SU-DHL-6 (cell line): ENCODE measurements around the gene GIMAP5.

ENCODE experiments used
- EZH2phosphoT487 ChIP-seq: fragments of 200-600 bp; sonication (generic), shearing (Covaris generic); conservative IDR thresholded peaks from 2 replicates; pipeline ENCODE4 v1.6.1; 2018; ENCODE audit warnings: mild to moderate bottlenecking, antibody characterized with exemption, low read length, moderate library complexity, mixed read lengths
- TF ChIP-seq, protein P1 (sequence below): fragments of 200-600 bp; sonication (generic); IDR thresholded peaks from one replicate; pipeline ENCODE4 v1.5.1; 2017; ENCODE audit warnings: antibody characterized with exemption, mild to moderate bottlenecking, low read length, moderate library complexity; ENCODE audit not compliant: insufficient read depth, poor library complexity, severe bottlenecking

DNA sequence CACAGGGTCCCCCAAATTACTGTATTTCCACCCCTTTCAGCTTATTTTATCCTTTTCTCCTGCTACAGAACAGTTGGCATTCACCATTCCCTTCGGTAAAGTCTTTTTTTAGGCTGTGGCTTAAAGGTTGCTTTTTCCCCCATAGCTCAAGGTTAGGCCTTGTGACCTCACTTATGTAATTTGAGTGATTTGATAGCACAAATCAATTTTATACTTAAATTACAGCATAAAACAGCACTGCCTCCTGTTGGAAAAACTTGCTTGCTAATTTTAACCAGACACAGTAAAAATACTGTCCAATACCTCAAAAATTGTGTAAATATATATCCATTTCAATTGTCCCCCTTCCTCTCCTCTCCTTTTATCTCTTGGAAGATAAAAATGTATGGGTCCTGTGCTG is 13.8 kb upstream of the GIMAP5 start:
- TF ChIP-seq, protein P1, sequence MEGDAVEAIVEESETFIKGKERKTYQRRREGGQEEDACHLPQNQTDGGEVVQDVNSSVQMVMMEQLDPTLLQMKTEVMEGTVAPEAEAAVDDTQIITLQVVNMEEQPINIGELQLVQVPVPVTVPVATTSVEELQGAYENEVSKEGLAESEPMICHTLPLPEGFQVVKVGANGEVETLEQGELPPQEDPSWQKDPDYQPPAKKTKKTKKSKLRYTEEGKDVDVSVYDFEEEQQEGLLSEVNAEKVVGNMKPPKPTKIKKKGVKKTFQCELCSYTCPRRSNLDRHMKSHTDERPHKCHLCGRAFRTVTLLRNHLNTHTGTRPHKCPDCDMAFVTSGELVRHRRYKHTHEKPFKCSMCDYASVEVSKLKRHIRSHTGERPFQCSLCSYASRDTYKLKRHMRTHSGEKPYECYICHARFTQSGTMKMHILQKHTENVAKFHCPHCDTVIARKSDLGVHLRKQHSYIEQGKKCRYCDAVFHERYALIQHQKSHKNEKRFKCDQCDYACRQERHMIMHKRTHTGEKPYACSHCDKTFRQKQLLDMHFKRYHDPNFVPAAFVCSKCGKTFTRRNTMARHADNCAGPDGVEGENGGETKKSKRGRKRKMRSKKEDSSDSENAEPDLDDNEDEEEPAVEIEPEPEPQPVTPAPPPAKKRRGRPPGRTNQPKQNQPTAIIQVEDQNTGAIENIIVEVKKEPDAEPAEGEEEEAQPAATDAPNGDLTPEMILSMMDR = no peak
- TF ChIP-seq EZH2phosphoT487 = no peak
